Activated CD8-positive, alpha-beta memory T cell treated with anti-CD3 and anti-CD28 coated beads for 4 hours (primary cell): ENCODE results near the gene ZNRD2.

Experiments
- DNase-seq, 2 donors: peaks; one replicate each; pipeline ENCODE4 v3.0.0-alpha.2; 2020; ENCODE audit warnings: low read depth in 2 of 2

The ZNRD2 gene

DNA sequence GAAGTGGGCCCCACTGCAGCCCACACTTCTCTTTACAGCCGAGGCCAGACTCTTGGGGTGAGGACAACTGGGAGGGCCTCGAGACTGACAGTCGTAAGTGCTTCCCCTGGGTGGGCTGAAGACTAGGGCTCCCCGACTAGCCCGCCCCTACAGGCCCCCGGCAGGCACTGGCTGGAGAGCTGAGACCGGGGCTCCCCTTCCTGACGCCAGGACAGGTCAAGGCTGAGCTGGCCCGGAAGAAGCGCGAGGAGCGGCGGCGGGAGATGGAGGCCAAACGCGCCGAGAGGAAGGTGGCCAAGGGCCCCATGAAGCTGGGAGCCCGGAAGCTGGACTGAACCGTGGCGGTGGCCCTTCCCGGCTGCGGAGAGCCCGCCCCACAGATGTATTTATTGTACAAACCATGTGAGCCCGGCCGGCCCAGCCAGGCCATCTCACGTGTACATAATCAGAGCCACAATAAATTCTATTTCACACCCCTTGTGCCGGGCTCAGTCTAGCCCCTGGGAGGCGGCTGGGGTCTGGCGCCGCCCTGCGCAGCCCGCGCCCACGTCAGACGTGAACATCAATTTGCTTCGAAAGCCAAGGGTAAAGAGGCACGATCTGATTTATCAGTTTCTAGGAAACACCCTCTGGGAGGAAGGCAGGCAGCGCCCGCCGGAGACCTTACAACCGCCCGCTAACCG lies 31.9 kb upstream of the ZNRD2 start:
- DNase-seq, result no peak

DNA sequence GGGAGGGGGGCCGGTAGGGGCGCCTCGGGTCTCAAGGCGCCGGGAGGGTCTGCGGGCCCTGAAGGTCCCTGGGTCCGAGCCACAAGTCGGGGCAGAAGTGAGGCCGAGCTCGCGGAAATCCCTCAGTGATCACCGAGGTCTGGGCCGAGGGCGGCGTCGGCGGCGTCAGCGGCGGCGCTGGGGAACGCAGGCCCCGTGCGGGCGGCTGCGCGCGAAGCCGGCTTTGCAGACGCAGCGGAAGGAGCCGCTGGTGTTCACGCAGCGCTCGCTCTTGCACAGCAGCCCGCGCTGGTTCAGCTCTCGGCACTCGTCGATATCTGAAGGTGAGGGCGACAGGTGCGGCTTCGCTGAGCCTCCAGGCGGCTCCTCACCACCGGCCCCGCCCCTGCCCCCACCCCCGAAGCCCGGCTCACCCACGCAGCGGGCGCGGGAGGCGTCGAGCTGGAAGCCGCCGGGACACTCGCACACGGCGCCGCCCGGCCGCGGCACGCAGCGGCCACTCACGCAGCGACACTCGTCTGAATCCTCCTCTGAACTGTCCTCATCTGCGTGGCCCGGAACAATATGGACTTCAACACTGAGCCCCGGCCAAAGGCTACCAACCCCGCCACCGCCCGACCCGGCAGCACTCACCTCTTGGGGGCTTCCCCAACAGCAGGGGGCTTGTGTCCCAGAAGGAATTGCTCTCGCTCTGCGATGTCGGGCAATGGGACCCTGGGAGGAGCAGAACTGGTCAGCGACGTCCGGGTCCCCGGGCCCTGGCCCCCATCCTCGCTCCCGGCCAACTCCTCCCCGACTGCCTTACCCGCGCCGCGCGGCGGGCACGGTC lies 31.1 kb upstream of the ZNRD2 start:
- DNase-seq, result no peak

DNA sequence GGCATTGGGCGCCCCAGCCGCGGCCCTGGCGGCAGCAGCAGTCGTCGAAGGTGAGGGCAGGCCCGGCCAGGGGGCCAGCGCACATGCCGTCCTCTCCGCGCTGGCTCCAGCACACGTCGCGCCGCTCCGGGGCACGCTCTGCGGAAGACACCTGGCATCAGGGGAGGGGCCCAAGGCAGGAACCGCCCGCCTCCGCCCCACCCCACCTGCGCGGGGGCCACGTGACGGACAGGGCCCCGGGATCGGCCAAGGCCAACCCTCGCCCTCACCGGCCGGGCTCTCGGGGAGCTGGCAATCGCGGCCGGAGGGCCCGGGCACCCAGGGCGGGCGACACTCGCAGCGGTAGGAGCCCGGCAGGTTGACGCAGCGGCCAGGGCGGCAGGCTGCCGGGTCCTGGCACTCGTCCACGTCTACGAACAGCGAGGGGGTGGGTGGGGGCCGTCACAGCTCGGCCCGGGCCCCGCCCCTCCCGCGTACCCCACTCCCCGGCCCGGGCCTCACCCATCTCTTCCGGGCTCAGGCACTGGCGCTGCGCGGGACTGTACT lies 30.5 kb upstream of the ZNRD2 start:
- DNase-seq, result no peak

DNA sequence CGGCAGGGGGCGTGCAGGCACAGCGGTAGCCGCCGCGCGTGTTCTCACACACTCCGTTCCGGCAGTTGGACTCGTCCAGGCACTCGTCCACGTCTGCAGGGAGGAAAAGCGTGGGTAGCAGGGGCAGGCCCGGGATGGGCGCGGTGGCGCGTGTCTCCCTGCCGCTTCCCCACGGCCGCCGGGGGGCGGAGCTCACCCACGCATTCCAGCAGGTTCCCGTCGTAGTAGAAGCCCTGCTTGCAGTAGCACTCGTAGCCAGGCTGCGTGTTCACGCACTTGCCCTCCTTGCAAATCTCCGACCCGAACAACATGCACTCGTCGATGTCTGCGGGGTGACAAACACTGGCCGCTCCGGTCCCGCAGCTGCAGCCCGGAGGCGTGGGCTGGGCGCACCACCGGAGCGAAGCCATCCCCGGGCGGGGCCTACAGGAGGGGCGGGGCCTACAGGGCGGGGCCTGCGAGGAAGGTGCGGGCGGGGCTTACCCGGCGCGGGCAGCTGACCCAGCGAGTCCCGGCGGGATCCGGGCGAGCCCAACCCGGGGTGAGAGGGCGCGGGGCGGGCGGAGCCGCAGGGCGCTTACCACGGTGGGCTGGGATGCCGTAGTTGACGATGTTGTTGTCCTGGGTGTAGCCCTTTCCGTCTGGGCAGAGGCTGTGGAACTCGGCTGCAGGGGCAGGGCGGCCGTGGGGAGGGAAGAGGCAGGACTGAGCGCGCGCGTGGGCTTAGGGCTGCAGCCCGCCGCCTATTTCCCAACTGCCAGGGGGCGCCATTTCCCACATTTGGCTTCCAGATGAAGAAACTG lies 29.8 kb upstream of the ZNRD2 start:
- DNase-seq, result peak; percentile 60 to 69

DNA sequence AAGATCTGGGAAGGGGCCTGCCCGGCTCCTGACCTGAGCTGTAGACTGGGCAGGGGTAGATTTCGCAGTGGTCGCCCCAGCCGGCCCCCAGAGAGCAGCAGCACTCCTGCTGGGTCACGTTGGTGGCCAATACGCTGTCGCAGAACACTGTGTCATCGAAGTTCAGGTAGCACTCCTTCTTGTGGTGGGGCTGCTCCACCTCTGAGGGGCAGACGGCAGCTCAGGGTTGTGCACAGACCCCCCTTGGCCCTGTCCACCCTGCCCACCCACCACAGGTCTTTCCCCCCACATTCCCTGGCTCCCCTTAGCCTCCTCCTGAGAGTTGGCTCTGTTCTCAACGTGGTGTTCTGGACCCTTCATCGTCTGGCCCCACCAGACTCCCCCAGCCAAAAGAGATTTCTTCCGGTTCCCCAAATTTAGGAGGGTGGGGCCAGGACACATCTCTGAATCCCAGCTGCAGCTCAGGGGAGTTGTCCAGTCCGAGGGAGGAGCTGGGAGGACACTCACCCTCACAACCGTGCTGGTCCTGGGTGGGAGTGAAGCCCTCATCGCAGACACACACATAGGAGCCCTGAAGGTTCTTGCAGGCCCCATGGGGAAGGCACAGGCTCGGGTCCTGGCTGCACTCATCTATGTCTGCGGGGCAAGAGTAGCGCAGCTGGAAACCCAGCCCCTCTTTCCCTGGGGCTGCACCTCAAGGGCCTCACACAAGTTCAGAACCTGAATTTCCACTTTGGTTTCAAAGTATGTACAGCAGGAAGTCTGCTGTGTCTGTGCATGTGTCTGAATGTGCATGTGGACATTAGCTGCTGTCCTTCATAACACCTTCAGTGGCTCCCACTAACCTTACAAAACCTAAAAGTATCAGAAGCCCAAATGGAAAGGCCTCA lies 28.9 kb upstream of the ZNRD2 start:
- DNase-seq, result no peak

DNA sequence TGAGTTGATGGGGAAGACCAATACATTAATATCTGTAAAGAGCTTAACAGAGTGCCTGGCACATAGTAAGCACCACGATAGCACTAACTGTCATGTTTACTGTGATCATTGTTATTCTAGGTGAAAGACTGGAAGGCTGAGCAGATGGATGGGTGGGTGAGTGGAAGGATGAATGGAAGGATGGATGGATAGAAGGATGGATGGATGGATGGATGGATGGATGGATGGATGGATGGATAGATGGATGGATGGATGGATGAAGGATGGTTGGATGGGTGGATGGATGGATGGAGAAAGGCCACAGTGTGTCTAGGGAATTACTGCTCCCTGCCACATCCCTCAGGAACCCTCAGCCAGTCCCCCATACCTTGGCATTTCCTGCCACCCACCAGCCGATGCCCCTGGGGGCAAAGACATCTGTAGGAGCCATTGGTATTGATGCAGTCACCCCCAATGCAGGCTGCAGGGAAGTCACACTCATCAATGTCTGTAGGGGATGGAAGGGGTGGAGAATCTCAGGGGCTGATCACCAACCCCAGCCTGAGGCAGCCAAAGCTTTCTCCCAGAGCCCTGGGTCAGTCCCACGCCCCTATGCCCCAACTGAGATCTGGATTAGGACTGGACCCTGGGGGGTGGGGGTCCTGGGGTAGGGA lies 27.4 kb upstream of the ZNRD2 start:
- no peak for DNase-seq

DNA sequence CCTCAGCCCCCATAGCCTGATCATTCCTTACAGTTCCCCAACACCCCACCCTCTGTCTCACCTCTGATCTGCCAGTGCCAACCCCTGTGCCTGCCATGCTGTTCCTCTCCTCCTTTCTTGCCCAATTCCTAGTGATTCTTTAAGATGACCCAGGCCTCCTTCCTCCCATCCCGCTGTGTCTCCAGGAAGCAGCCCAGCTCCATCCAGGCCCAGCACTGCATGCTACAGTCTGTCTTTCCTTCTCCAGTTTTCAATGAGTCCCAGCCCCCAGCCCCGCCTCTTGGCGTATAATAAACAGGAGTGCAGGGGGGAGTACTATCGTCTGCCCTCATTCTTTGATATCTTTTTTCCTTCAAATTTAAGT lies 24.4 kb upstream of the ZNRD2 start:
- no peak for DNase-seq

DNA sequence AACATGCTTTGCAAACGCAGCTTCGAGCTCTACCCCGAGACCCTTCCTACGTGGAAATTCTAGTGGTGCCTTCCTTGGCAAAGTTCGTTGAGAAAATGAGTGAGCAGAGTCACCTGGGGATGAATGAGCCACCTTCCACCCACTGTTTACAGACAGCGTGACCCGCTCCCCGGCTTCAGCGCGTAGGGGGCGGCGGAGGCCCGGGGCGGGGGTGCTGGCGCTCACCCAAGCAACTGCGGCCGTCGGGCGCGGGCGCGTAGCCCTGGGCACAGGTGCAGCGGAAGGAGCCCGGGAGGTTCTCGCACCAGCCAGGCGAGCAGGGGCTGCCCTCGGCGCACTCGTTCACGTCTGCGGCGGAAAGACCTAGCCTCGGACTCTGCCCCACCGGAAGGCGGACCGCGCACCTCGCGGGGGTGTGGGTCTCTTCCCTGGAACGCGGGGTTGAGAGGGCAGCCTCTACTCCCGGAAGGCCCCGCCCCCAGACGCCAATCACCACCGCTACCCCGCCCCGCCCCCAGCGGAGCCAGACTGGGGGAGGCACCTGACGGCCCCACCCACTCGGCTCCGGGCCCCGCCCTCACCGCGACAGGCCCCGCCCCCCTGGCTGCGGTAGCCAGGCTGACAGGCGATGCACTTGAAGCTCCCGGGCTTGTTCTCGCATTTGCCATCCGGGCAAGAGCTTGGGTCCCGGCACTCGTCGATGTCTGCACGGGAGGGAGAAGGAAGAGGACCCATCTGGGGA lies 23.9 kb upstream of the ZNRD2 start:
- DNase-seq, result peak; percentile 96 to 98

DNA sequence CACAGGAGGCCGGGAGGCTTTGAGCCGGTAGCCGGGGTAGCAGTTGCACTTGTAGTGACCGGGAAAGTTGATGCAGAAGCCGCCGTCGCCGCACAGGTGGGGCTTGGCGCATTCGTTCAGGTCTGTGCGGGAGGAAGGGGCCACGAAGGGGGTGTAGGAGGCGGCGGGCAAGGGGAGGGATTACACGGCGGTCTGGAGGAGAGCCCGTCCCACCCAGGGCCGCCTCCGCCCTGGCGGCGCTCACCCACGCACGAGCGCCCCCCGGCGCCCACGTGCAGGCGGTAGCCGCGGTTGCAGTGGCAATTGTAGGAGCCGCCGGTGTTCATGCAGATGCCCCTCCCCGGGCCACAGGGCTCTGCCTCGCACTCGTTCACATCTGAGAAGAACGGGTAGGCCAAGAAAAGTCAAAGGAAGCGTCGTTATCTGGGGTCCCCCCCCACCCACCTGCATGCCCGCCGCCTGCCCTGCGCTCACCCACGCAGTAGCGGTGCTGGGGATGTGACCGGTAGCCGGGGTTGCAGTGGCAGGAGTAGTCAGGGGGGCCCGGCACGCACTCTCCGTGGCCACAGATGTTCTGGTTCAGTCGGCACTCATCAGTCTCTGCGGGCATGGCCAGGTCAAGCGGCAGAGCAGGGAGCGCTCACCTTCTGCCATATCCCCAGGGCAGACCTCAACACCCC lies 22.7 kb upstream of the ZNRD2 start:
- DNase-seq, result no peak

DNA sequence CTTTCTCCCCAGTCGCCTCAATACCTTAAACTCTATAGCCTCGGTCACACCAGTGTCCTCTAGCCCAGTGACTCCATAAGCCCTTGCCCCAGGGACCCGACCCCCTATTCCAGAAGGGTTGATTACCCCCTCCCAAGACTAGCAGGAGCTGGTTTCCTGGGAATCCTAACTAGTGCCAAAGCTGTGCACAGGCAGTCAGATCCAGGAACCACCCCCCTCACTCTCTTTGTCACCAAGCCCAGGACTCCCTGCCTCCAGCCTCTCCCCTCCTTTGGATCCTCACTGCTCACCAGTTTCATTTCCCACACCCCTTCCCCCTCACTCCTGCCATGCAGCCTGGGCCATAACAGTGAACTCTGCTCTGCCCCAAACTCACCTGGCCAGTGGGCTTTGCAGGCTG lies 21.9 kb upstream of the ZNRD2 start:
- DNase-seq, result no peak

DNA sequence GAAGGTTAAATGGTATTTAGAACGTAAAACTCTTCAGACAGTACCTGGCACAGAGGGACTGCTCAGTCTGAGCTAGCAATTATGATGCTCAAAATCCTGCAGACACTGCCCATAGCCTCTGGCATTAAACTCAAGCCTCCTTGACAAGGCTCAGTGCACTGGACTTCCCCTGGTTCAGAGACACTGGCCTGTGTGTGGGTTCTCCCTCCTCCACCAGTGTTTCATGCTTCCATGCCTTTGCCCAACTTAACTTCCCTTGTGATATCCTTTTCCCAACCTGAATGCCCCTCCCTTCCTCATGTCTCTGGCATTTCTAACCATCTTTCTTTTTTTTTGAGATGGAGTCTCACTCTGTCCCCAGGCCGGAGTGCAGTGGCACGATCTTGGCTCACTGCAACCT lies 21.2 kb upstream of the ZNRD2 start:
- no peak for DNase-seq

DNA sequence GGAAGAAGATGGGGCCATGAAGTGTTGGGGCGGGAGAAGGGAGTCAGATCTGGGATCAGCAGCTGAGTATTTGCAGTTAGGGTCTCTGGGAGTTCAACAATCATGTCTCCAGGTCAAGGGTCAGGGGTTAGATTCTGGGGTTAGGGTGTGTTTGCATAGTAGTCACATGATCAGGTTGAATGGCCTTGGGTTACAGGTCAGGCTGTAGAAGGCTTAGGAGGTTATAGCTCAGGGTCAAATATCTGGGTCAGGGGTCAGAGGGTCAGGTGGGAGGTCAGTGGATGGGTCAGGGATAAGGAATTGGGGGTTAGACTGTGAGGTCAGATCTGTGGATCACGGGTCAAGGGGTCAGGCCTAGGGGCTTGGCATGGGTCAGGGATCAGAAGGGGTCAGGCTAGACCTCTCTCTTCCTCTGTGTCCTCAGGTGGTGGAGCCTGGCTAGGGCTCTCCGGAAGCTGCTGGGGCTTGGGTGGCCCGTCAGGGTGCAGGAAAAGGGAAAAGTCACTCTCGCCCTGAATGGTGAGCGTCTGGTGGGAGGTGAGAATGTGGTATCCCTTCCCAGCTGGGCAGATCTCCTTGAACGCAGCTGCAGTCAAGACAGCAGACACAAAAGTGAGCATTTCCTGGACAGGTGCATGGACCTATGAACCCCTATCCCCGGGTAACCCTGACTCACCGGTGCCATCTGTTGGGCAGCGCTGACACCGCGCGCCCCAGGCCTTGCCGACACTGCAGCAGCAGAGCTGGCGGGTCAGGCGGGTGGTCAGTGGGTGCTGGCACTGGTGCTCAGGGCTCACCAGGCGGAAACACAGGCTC lies 18.5 kb upstream of the ZNRD2 start:
- DNase-seq, result no peak

DNA sequence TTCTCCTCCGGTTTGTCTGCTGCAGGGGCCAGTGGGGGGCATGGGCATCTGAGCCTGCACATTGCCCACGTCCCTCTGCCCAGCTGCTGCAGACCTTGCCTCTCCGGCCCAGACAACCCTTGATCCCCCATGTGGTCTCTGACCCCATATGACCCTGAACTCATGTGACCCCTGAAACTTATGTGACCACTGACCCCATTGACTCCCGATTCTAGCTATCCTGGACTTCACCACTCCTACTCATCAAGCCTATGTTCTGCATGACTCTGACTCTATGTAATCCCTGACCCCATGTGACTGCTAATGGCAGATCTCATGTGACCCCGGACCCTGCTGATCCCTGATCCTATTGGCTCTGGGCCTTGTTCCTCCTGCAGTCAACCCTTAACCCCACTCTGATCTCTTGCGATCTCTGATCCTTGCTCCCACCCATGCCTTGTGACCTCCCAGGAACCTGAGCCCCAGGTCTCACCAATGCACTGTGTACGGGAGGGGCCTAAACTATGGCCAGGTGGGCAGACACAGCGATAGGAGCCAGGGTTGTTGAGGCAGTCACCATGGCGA lies 17.8 kb upstream of the ZNRD2 start:
- DNase-seq, result no peak

DNA sequence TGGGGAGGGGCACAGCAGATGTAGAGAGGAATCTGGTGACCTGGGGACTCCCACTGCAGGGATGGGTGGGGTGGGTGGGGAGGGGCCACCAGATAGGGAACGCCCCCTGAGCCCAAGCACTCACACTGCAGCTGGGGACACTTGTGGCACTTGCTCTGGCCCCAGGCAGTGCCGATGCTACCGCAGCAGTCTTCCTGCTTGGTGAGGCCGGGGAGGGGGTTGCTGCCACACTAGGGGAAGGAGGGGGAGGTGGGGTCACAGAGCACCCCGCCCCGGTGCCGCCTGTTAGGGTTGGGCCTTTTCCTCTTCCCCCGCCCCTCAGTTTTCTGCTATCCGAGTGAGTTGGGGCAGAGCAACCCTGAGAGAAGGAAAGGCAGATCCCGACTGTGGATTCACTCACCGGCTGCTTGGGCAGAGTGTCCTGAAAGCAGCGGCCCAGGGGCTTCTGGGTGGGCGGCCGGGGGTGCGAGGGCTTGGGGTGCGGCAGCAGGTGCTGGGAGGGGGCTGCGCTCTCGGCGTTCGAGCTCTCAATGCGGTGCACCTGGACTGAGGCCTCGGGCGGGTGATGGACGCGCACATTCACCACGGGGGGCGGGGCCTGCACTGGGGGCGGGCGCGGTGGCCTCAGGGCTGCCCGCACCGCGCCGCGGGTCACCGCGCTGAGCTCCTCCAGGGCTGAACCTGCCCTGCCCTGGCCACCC lies 16.8 kb upstream of the ZNRD2 start:
- DNase-seq, result no peak

DNA sequence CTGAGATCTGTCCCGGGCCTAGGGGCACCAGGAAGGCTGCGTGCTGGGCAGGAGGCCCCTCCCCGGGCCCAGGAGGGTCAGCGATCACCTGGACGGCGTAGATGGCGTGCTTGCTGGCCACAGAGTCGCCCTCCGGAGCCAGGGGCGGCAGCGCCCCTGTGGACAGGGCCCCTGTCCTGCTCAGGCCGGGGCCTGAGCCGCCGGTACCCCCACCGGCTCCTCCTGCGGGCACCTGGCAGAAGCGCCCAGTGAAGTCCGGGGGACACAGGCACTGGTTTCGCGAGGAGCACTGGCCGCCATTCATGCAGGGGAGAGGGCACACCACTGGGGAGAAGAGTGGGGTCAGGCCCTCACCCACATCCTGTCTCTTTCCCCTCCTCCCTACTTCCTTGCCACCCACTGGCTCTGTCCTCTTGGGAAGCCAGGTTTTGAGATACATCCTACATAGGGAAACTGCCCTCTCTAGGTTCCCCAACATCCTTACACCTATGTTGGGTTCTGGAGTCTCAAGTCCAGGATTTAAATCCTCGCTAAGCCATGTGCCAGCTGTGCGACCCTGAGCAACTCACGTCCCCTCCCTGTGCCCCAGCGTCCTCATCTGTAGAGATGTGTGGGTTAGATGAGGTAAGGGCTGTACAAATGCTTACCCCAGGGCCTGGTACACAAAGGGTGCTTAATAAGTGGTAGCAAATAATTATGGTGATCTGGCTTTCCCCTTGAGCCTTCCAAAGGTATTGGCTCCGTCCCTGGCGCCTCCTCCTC lies 16.0 kb upstream of the ZNRD2 start:
- DNase-seq, result no peak

DNA sequence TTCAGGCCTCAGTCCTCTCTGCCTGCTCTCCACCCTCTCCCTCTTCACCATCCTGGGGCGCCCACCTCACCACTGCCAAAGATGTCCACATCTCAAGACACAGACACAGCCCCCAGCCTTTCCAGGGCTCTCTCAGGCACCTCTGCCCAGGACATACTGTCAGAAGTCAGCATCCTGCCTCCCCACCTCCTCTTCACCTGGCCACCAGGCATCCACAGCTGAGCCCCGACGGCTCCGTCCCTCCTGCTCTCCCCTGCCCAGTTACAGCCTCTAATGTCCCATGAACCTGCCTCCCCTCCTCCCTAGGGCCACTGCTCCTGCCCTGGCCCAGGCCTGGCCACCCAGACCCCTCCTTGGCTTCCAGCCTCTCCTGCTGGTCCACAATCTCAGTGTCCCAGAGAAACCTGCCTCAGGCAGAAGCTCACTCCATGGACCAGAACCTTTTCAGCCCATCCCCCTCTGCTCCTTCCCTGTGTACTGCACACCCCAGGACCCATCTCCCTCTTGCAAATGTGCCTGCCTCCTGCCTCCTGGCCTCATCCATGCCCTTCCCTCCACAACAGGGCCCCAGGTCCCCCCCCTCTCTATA lies 15.3 kb upstream of the ZNRD2 start:
- no peak for DNase-seq
